Aorta (tissue), 5 donors: ENCODE data around the gene HK3. TPM values are rescaled to one million over a fixed set of nuclear protein-coding genes. Genes with fewer than 3 reads are reported as not detected.

Experiments used
- ATAC-seq: fragments of 200-7000 bp; cut with Tn5 transposase; one replicate; pipeline ENCODE4 v1.9.1; 2022; ENCODE audit warnings: moderate library complexity; ENCODE audit not compliant: low FRiP score
- DNase-seq, 2 donors: peaks; one replicate each; pipeline ENCODE4 v3.0.0-alpha.2; 2020
- H3K27ac ChIP-seq, 2 donors: one replicate each; pipeline ENCODE4 v1.5.1; 2013; ENCODE audit warnings: low read length in 2 of 2, mild to moderate bottlenecking in 2 of 2, moderate library complexity in 2 of 2, control low read depth in 1 of 2, inconsistent platforms in 1 of 2, low read depth in 1 of 2
- H3K27me3 ChIP-seq, 2 donors: one replicate each; pipeline ENCODE4 v1.6.1; 2013; ENCODE audit warnings: control low read depth in 1 of 2, low read length in 1 of 2, mild to moderate bottlenecking in 1 of 2, moderate library complexity in 1 of 2; ENCODE audit not compliant: insufficient read depth in 2 of 2, control insufficient read depth in 1 of 2
- H3K36me3 ChIP-seq, 2 donors: one replicate each; pipeline ENCODE4 v1.6.1; 2013; ENCODE audit warnings: control low read depth in 1 of 2, low read length in 1 of 2, mild to moderate bottlenecking in 1 of 2; ENCODE audit not compliant: insufficient read depth in 2 of 2, control insufficient read depth in 1 of 2
- H3K4me1 ChIP-seq, 2 donors: one replicate each; pipeline ENCODE4 v1.6.1; 2013; ENCODE audit warnings: low read length in 2 of 2, control low read depth in 1 of 2, mild to moderate bottlenecking in 1 of 2, moderate library complexity in 1 of 2; ENCODE audit not compliant: insufficient read depth in 2 of 2, control insufficient read depth in 1 of 2
- H3K4me3 ChIP-seq, 2 donors: one replicate each; pipeline ENCODE4 v1.5.1; 2013; ENCODE audit warnings: low read length in 2 of 2, control low read depth in 1 of 2, mild to moderate bottlenecking in 1 of 2
- H3K9me3 ChIP-seq: one replicate; pipeline ENCODE4 v1.6.1; 2013; ENCODE audit warnings: mild to moderate bottlenecking, low read length; ENCODE audit not compliant: control insufficient read depth
- WGBS, 2 donors: extraction: QIAGEN DNeasy Blood & Tissue Kit; methylation state at CpG; one replicate each; pipeline ENCODE4 v1.1.7; 2013; 5-methylcytosine and 5-hydroxymethylcytosine counted together
- intact Hi-C, 2 donors: fragments of 100-400 bp; cut with DNase I; formaldehyde crosslinking; loops; one replicate each; pipeline versions ENCODE4 v1.14.2 to v1.15.0; 2022
- polyA plus RNA-seq, 2 donors: library from polyadenylated mRNA; stranded (reverse); fragments of 200-250 nt; gene quantifications; one replicate each; pipeline ENCODE4 v1.2.3, GENCODE V29; 2013
- total RNA-seq, 2 donors: library from RNA; stranded (reverse); fragmentation: NEBNext Ultra II Directional; extraction: Animal tissue kit (Norgen Biotek cat#: 25700); gene quantifications; one replicate each; pipeline ENCODE4 v1.2.1, GENCODE V29; 2021
- donor health status: healthy with polysubstance abuse.
- donor health status: Bipolar disorder and iron deficiency.
- donor health status: DM: no; HTN: no; CAD: no.
- donor health status: DM: no; HTN: no; CAD: no.
- donor health status: DM: yes; HTN: yes; CAD: no.

Gene HK3
- total and polyA plus RNA-seq, 4 donors, result 7.9 to 38.8 (median 17.9) TPM

DNA sequence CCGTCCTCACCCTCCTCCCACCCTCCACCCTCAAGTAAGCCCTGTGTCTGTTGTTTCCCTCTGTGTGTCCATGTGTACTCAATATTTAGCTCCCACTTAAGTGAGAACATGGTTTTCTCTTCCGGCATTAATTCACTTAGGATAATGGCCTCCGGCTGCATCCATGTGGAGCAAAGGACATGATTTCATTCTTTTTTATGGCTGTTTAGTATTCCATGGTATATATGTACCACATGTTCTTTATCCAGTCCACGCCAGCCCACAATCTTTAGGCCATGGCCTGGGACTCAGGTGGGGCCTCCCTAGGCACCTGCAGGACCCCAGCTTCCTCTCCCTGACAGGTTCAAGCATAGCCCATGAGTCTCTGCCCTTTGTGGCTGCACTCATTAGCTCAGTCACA, 65.9 kb downstream of the HK3 start:
- intact Hi-C loops, result no loop called here
- H3K27me3 ChIP-seq, result no peaks in the 10 kb centered on the region
- no peak overlapping the region for H3K4me3 ChIP-seq
- ATAC-seq (no peak), DNase-seq (no peak)
- H3K4me1 ChIP-seq, result no peaks in the 10 kb centered on the region
- 85 to 89% methylated on average over 4 of the region's 4 CpGs for WGBS, 2 donors
- no peaks in the 10 kb centered on the region for H3K36me3 ChIP-seq
- no peak overlapping the region for H3K27ac ChIP-seq
- H3K9me3 ChIP-seq, result no peaks in the 10 kb centered on the region

DNA sequence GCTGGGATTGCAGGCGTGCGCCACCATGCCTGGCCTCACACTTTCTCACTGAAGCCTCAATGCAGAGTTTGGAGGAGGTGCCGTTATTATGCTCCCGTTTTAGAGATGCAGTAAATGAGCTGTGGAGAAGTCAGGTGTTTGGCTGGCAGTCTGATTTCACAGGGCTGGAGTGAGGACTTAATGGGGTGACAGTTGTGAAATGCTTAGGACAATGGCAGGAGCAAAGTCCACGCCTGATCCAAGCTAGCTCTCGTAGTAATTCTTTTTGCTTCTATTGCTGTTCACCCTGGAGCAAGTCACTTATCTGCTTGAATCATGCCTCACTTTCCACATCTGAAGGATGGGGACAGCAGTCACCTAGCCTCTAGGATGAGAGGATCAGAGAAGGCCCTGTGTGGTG, 67.0 kb downstream of the HK3 start:
- H3K27ac ChIP-seq, result no peak overlapping the region
- 88 to 90% methylated on average over 6 of the region's 6 CpGs for WGBS, 2 donors
- H3K9me3 ChIP-seq, result no peaks in the 10 kb centered on the region
- no peaks in the 10 kb centered on the region for H3K4me1 ChIP-seq
- H3K36me3 ChIP-seq, result no peaks in the 10 kb centered on the region
- no peak overlapping the region for H3K4me3 ChIP-seq
- intact Hi-C loops, result no loop called here
- DNase-seq, result no peak
- no peaks in the 10 kb centered on the region for H3K27me3 ChIP-seq
- ATAC-seq, result no peak

- H3K27me3 ChIP-seq, result no peaks in the 10 kb centered on the region
- no peak for ATAC-seq
- no peak overlapping the region for H3K27ac ChIP-seq
- intact Hi-C loops, result no loop called here
- no peaks in the 10 kb centered on the region for H3K36me3 ChIP-seq
- no peak overlapping the region for H3K4me3 ChIP-seq
- no peaks in the 10 kb centered on the region for H3K4me1 ChIP-seq
- no peaks in the 10 kb centered on the region for H3K9me3 ChIP-seq
- WGBS, 2 donors, result 68 to 69% methylated on average over 8 of the region's 8 CpGs
- DNase-seq, result no peak
These were observed 67.7 kb downstream of the HK3 start for GRCh38 chr5:176831425-176831824.

DNA sequence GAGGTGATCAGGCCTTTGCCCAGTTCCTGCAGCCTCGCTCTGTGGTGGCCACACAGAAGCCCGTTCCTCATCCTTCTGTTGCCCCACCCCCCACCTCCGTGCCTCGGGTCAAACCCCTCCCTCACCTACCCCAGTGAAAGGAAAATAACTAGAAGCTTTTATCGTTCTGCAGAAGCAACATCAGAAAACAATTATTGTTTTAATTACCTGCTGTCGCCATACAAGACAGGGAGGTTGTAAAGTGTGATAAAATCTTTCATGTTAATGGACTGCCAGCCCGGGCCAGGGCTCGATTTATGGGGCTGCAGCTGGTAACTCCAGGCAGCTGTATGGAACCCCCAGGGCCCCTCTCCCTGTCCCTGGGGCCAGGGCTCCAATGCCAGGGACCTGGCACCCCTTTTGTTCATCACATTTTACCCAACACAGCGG, 68.1 kb downstream of the HK3 start:
- H3K27me3 ChIP-seq, result no peaks in the 10 kb centered on the region
- DNase-seq (no peak), ATAC-seq (no peak)
- no peaks in the 10 kb centered on the region for H3K36me3 ChIP-seq
- H3K9me3 ChIP-seq, result no peaks in the 10 kb centered on the region
- WGBS, 2 donors, result 35 to 44% methylated on average over 9 of the region's 9 CpGs
- H3K4me3 ChIP-seq, result no peak overlapping the region
- H3K4me1 ChIP-seq, result no peaks in the 10 kb centered on the region
- intact Hi-C loops, result no loop called here
- H3K27ac ChIP-seq, result no peak overlapping the region

Other genes starting within 250 kb of the HK3 start
- gene UNC5A, start 88.8 kb downstream of the HK3 start, total RNA-seq, result not detected
- not detected for gene UNC5A, start 88.8 kb downstream of the HK3 start, polyA plus RNA-seq
- 10 to 100 TPM; 53.9 to 54.8 TPM for gene UIMC1, start 107.4 kb upstream of the HK3 start, total RNA-seq
- 10 to 100 TPM; 26.3 to 35.2 TPM for gene UIMC1, start 107.4 kb upstream of the HK3 start, polyA plus RNA-seq
- gene ZNF346, start 123.3 kb upstream of the HK3 start, total RNA-seq, result 10 to 100 TPM; 16.8 to 25.7 TPM
- gene ZNF346, start 123.3 kb upstream of the HK3 start, polyA plus RNA-seq, result 1 to 10 TPM; 2.1 to 7.3 TPM
- under 1 TPM; 0.23 to 0.57 TPM for gene FGFR4, start 187.6 kb upstream of the HK3 start, total RNA-seq
- under 1 TPM; 0.18 to 0.50 TPM for gene FGFR4, start 187.6 kb upstream of the HK3 start, polyA plus RNA-seq
- 10 to 100 TPM; 63.7 to 96.9 TPM for gene NSD1, start 234.4 kb upstream of the HK3 start, total RNA-seq
- gene NSD1, start 234.4 kb upstream of the HK3 start, polyA plus RNA-seq, result 1 to 10 TPM; 6.8 to 6.9 TPM